OCI-LY7 (cell line): ENCODE measurements around the gene TPP1. TPM values are rescaled to one million over a fixed set of nuclear protein-coding genes. Genes with fewer than 3 reads are reported as not detected.

Experiments
- BruUV-seq: library from RNA; stranded (reverse); fragments of 400-500 nt; replicated peaks from 2 replicates; lab custom pipeline; 2021; lab: Mats Ljungman, UMichigan
- CTCF ChIA-PET: fragments of 300-600 bp; sonication (Branson Sonifier 250); formaldehyde crosslinking; loops from one replicate; lab custom pipeline; 2022; ENCODE audit warnings: antibody characterized with exemption; ENCODE audit not compliant: unreplicated experiment; lab: Charles Lee
- POLR2A ChIA-PET: fragments of 300-600 bp; sonication (Branson Sonifier 250); formaldehyde crosslinking; loops from one replicate; lab custom pipeline; 2022; ENCODE audit warnings: antibody characterized with exemption; lab: Charles Lee
- DNase-seq: peaks from one replicate; pipeline ENCODE4 v3.0.0-alpha.2; 2015; ENCODE audit warnings: low spot score
- H2AFZ ChIP-seq: fragments of 200-600 bp; sonication (generic), shearing (Covaris generic); 2 replicates; pipeline ENCODE4 v1.6.1; 2014; ENCODE audit warnings: mild to moderate bottlenecking, antibody characterized with exemption, low read length, moderate library complexity
- H3K27ac ChIP-seq: fragments of 200-600 bp; sonication (generic); 2 replicates; pipeline ENCODE4 v1.5.1; 2014; ENCODE audit warnings: mixed run types, low read depth, mild to moderate bottlenecking, moderate library complexity, low read length, inconsistent platforms; ENCODE audit not compliant: poor library complexity, severe bottlenecking
- H3K36me3 ChIP-seq: fragments of 200-600 bp; sonication (generic); 2 replicates; pipeline ENCODE4 v1.6.1; 2014; ENCODE audit warnings: mild to moderate bottlenecking, antibody characterized with exemption, low read length, moderate library complexity, mixed read lengths; ENCODE audit not compliant: insufficient read depth
- H3K4me1 ChIP-seq: fragments of 200-600 bp; sonication (generic); 2 replicates; pipeline ENCODE4 v1.5.1; 2014; ENCODE audit warnings: mild to moderate bottlenecking, low read length; ENCODE audit not compliant: insufficient read depth, poor library complexity, severe bottlenecking
- H3K4me2 ChIP-seq: fragments of 200-600 bp; sonication (generic); 2 replicates; pipeline ENCODE4 v1.6.1; 2014; ENCODE audit warnings: mild to moderate bottlenecking, low read length
- H3K4me3 ChIP-seq: fragments of 200-600 bp; sonication (generic); 2 replicates; pipeline ENCODE4 v1.5.1; 2014; ENCODE audit warnings: mild to moderate bottlenecking, low read depth, low read length; ENCODE audit not compliant: poor library complexity, severe bottlenecking
- H3K79me2 ChIP-seq: fragments of 200-600 bp; sonication (generic); 2 replicates; pipeline ENCODE4 v1.6.1; 2016; ENCODE audit warnings: low read depth, mild to moderate bottlenecking, low read length, moderate library complexity, mixed read lengths; ENCODE audit not compliant: insufficient read depth
- H3K9me2 ChIP-seq: fragments of 200-600 bp; sonication (generic); 2 replicates; pipeline ENCODE4 v1.6.1; 2016; ENCODE audit warnings: mild to moderate bottlenecking, low read length, mixed read lengths; ENCODE audit not compliant: insufficient read depth
- H3K9me3 ChIP-seq: fragments of 200-600 bp; sonication (generic); 2 replicates; pipeline ENCODE4 v1.6.1; 2014; ENCODE audit warnings: mild to moderate bottlenecking, mixed run types, low read length, mixed read lengths
- H4K20me1 ChIP-seq: fragments of 200-600 bp; sonication (generic); 2 replicates; pipeline ENCODE4 v1.6.1; 2014; ENCODE audit warnings: mild to moderate bottlenecking, antibody characterized with exemption, low read length, moderate library complexity, mixed read lengths; ENCODE audit not compliant: insufficient read depth
- CTCF ChIP-seq: fragments of 200-600 bp; sonication (generic); conservative IDR thresholded peaks from 2 replicates; pipeline ENCODE4 v1.5.1; 2014; ENCODE audit warnings: mild to moderate bottlenecking, antibody characterized with exemption, low read length, moderate library complexity, mixed read lengths
- EZH2phosphoT487 ChIP-seq: fragments of 200-600 bp; sonication (generic); IDR thresholded peaks from 2 replicates; pipeline ENCODE4 v1.6.1; 2018; ENCODE audit warnings: low read depth, borderline replicate concordance, mild to moderate bottlenecking, mixed run types, antibody characterized with exemption, low read length, moderate library complexity, mixed read lengths
- intact Hi-C: fragments of 100-400 bp; cut with micrococcal nuclease; formaldehyde crosslinking; loops from one replicate; pipeline ENCODE4 v1.10.0; 2022; ENCODE audit not compliant: unreplicated experiment
- total RNA-seq, 2 experiments: library from RNA; depleted of rRNA in 1 of 2; stranded (reverse); fragments of >200 nt in 1 of 2; shearing (Covaris generic) in 1 of 2; gene quantifications; 2 replicates each; pipeline ENCODE4 v1.2.3, GENCODE V29; 2014 to 2022

Gene TPP1
- total RNA-seq, 2 experiments from 2014 or later = 16.6 to 41.1 TPM

DNA sequence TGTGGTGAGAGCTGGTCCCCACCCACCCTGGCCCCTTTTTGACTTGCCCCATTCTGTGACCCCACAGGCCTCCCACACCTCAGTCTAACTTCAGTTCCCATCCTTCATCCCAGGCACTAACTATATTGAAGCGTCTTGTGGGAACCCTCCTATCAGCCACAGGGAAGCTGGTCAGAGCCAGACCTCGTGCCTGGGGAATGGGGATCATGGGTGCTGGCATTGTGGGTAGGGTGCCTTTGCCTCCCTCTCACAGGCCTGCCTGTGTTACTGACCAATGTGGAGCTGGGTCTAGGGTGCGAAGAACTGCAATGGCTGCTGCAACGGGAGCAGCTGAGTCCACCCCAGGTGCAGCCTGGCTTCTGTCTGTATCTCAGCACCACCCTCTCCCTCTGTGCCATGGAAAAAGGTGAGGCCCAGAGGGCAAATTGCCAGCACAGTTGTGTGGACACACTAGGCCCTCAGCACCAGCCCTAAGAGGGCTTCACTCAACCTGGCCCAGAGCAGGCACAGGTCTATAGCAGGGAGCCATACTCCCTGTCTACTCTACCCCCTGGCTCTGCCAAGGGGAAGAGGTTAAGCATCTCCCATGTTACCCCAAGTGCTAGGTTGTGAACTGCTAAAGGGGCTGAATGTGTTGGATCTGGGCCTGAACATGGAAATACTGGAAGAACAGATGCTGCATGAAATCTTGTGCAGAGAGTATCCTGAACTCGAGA is 53.1 kb downstream of the TPP1 start:
- no peak for TF ChIP-seq CTCF
- TF ChIP-seq EZH2phosphoT487 = no peak
- no peak overlapping the region for H3K27ac ChIP-seq
- no peak overlapping the region for H3K4me2 ChIP-seq
- H3K9me2 ChIP-seq = no peaks in the 10 kb centered on the region
- H4K20me1 ChIP-seq = no peaks in the 10 kb centered on the region
- POLR2A ChIA-PET = no interaction called here
- no peaks in the 10 kb centered on the region for H3K79me2 ChIP-seq
- DNase-seq = no peak
- H3K4me3 ChIP-seq = no peak overlapping the region
- intact Hi-C loops = no loop called here
- BruUV-seq = no TSS peak
- H2AFZ ChIP-seq = no peak overlapping the region
- no peaks in the 10 kb centered on the region for H3K4me1 ChIP-seq
- CTCF ChIA-PET = no interaction called here
- H3K9me3 ChIP-seq = no peaks in the 10 kb centered on the region
- no peaks in the 10 kb centered on the region for H3K36me3 ChIP-seq

- TF ChIP-seq CTCF (no peak), EZH2phosphoT487 (no peak)
- Histone ChIP-seq H3K9me3 (no peaks in the 10 kb centered on the region), H3K27ac (no peak overlapping the region), H4K20me1 (no peaks in the 10 kb centered on the region), H3K4me2 (no peak overlapping the region), H2AFZ (no peak overlapping the region), H3K4me1 (no peaks in the 10 kb centered on the region), H3K4me3 (no peak overlapping the region), H3K79me2 (no peaks in the 10 kb centered on the region), H3K9me2 (no peaks in the 10 kb centered on the region), H3K36me3 (no peaks in the 10 kb centered on the region)
- no peak for DNase-seq
- CTCF ChIA-PET = no interaction called here
- BruUV-seq = no TSS peak
- intact Hi-C loops = no loop called here
- POLR2A ChIA-PET = no interaction called here
These were observed 53.9 kb downstream of the TPP1 start for GRCh38 chr11:6565325-6565724.

- H3K79me2 ChIP-seq = no peaks in the 10 kb centered on the region
- H3K27ac ChIP-seq = no peak overlapping the region
- POLR2A ChIA-PET = interaction anchor here (0.6 kb wide), 1 partner anchor 241 kb away, joined by 3 read pairs; no protein-coding TSS in a partner anchor
- TF ChIP-seq CTCF = no peak
- TF ChIP-seq EZH2phosphoT487 = no peak
- no peaks in the 10 kb centered on the region for H4K20me1 ChIP-seq
- H3K4me3 ChIP-seq = no peak overlapping the region
- H3K4me2 ChIP-seq = no peak overlapping the region
- no peaks in the 10 kb centered on the region for H3K36me3 ChIP-seq
- no peak for DNase-seq
- no peak overlapping the region for H2AFZ ChIP-seq
- BruUV-seq = no TSS peak
- no peaks in the 10 kb centered on the region for H3K9me3 ChIP-seq
- intact Hi-C loops = no loop called here
- H3K9me2 ChIP-seq = no peaks in the 10 kb centered on the region
- CTCF ChIA-PET = interaction anchor here (1.0 kb wide), 1 partner anchor 142 kb away, joined by 3 read pairs; no protein-coding TSS in a partner anchor
- no peaks in the 10 kb centered on the region for H3K4me1 ChIP-seq
These were observed 55.6 kb downstream of the TPP1 start for GRCh38 chr11:6563667-6564066.
